Fibroblast of mammary gland (primary cell): Measurements from ENCODE around the gene GNB1L.

Source experiments
- DNase-seq: peaks from one replicate; pipeline ENCODE4 v3.0.0-alpha.2; 2010; ENCODE audit warnings: low read depth
- H3K4me3 ChIP-seq: 2 replicates; pipeline ENCODE4 v1.5.1; 2011; ENCODE audit warnings: low read depth, mild to moderate bottlenecking, low read length, moderate library complexity; ENCODE audit not compliant: control insufficient read depth
- TF ChIP-seq, protein P1 (sequence below): conservative IDR thresholded peaks from 2 replicates; pipeline ENCODE4 v1.5.1; 2011; ENCODE audit warnings: low read depth, low read length, inconsistent platforms; ENCODE audit not compliant: control insufficient read depth, insufficient read depth

Gene GNB1L

DNA sequence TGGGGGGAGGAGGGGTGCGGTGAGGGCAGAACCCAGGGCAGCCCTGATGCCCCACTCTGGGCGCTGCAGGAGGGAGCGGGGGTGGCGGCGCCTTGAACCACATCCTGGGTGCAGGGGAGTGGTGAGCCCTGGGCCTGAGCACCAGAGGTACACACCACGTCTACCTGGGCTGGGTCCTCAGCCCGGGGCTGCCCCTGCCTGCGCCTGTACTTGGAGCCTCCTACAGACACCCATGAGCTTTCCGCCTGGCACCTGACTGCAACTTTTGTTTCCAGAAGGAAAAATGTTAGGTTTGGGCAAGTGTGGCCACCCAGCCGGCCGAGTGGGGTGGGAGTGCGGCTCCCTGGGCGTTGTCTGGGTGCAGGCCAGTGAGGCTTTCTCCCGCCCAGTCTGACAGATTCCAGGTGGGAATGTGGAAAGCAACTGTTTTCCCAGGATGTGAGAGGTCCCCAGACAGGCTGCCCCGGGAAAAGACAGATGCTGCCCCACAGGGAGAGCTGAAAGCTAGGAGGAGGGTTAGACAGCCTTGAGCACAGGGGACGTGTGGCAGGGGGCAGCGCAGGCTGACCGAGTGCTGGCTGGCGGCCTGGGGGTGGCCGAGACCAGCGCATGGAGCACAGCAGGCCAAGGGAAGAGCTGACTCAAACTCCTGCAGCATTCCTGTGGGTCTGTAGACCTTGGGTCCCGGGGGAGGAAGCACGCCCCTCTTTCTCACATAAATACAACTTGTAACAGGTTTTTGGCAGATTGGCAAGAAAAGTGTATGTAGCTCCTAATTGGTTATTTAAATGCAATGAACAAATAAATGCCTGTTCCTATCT, 44.1 kb downstream of the GNB1L start:
- H3K4me3 ChIP-seq, result no peak overlapping the region
- TF ChIP-seq, protein P1, sequence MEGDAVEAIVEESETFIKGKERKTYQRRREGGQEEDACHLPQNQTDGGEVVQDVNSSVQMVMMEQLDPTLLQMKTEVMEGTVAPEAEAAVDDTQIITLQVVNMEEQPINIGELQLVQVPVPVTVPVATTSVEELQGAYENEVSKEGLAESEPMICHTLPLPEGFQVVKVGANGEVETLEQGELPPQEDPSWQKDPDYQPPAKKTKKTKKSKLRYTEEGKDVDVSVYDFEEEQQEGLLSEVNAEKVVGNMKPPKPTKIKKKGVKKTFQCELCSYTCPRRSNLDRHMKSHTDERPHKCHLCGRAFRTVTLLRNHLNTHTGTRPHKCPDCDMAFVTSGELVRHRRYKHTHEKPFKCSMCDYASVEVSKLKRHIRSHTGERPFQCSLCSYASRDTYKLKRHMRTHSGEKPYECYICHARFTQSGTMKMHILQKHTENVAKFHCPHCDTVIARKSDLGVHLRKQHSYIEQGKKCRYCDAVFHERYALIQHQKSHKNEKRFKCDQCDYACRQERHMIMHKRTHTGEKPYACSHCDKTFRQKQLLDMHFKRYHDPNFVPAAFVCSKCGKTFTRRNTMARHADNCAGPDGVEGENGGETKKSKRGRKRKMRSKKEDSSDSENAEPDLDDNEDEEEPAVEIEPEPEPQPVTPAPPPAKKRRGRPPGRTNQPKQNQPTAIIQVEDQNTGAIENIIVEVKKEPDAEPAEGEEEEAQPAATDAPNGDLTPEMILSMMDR, result no peak
- peak; percentile 92 for DNase-seq

DNA sequence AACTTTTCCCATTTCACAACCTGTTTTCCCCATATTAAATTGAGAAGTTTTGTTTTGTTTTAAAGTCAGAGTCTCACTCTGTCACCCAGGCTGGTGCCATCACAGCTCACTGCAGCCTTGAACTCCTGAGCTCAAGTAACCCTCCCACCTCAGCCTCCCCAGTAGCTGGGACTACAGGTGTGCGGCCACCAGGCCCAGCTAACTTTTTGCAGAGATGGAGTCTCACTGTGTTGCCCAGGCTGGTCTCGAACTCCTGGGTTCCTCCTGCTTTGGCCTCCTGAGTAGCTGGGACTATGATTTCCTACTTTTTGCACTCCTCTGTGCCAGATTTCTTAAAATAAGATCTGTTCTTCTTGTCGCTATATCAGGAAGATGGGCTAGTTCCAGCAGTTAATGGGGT, 44.9 kb downstream of the GNB1L start:
- no peak overlapping the region for H3K4me3 ChIP-seq
- TF ChIP-seq, protein P1, result no peak
- no peak for DNase-seq

DNA sequence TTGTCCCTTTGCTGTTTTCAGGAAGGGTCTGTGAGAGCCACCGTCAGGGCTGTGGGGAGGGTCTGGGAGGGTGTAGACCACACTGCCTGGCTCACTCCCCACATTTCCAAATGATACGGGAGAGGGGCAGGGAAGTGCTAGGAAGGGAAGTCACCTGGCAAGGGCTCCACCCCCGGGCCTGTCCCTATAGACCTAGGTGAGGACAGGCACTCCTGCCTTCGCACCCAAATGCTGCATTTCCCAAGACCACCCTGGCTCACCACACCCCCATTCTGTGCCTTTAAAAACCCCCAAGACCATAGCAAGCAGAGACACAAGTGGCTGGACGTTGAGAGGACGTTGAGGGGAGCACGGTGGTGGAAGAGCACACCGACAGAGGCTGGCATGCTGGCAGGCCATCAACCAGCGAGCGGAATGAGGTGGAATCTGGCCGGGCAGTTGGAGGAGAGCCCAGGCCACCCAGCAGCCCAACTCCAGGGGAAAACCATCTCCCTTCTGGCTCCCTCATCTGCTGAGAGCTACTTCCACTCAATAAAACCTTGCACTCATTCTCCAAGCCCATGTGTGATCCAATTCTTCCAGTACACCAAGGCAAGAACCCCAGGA, 45.7 kb downstream of the GNB1L start:
- no peak for DNase-seq
- no peak overlapping the region for H3K4me3 ChIP-seq
- TF ChIP-seq, protein P1, result no peak

DNA sequence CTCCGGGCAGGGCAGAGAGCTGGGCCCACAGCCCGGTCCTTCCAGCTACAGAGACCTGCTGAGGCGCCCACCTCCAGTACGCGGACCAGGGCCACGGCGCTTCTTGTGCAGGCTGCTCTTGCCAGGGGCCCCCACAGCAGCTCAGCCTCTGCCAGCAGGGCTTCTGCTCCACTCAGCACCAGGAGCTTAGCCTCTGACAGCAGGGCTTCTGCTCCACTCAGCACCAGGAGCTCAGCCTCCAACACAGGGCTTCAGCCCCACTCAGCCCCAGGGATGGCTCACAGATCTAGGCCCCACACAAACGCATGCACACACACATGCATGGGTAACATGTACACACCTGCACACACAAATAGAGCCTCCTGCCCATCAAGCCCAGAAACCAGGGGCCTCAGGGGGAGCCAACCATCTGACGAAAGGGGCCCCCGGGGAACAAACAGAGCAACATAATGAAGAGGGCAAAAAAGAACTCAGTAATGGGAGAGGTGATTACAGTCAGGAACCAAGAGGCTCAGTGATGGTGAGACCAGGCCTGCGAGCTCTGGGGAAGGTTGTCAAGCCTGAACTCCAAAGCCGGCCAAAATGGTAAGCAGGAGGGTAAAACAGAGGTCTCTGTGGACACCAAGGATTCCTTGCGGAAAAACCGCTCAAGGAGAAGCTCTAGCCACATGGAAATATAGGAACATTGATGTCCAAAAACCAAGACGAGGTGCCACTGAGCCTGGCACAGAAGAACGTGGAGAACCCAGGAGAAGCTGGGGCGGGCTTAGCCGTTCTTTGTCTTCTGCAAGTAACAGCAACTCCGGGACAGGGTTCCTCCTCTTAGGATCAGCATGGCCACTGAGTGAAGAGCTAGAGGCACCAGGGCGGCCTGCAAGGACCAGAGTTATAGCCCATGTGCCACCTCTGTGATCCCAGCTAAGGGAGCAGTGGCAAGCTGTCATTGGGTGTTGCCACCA, 46.5 kb downstream of the GNB1L start:
- H3K4me3 ChIP-seq, result no peak overlapping the region
- no peak for DNase-seq
- TF ChIP-seq, protein P1, result no peak

GRCh38 chr22:19807161-19807913, 47.3 kb downstream of the GNB1L start:
- DNase-seq, result no peak
- no peak overlapping the region for H3K4me3 ChIP-seq

More at GRCh38 chr22:19807161-19807913, 47.3 kb downstream of the GNB1L start:
- TF ChIP-seq, protein P1, result no peak
